Mucosa of descending colon (tissue), 3 donors: Measurements from ENCODE around the gene C16orf89. TPM values are rescaled to one million over a fixed set of nuclear protein-coding genes. Genes with fewer than 3 reads are reported as not detected.
"Not testable (repeated sequence)": the region's sequence is repeated elsewhere in the genome, so short reads cannot be mapped to it uniquely, and the experiment has no call there.

Source experiments
- ATAC-seq: fragments of 200-7000 bp; cut with Tn5 transposase; one replicate; pipeline ENCODE4 v1.9.1; 2020; ENCODE audit warnings: mild to moderate bottlenecking, moderate library complexity
- DNase-seq, 3 donors: peaks; one replicate each; pipeline ENCODE4 v3.0.0-alpha.2; 2020
- H3K36me3 ChIP-seq: fragments of 200-600 bp; one replicate; pipeline ENCODE4 v1.8.0; 2021; ENCODE audit warnings: low read depth, mild to moderate bottlenecking
- H3K4me1 ChIP-seq: fragments of 200-600 bp; one replicate; pipeline ENCODE4 v1.8.0; 2021; ENCODE audit warnings: low read depth, mild to moderate bottlenecking
- H3K4me3 ChIP-seq: fragments of 200-600 bp; one replicate; pipeline ENCODE4 v1.8.0; 2021; ENCODE audit warnings: mild to moderate bottlenecking
- H3K9me3 ChIP-seq: fragments of 200-600 bp; one replicate; pipeline ENCODE4 v1.8.0; 2021; ENCODE audit warnings: mild to moderate bottlenecking
- CTCF ChIP-seq: fragments of 200-600 bp; IDR thresholded peaks from one replicate; pipeline ENCODE4 v1.8.0; 2022; ENCODE audit warnings: antibody characterized with exemption, mild to moderate bottlenecking
- intact Hi-C, 2 donors: fragments of 100-400 bp; cut with DNase I in 1 of 2; cut with micrococcal nuclease in 1 of 2; formaldehyde crosslinking; loops; one replicate each; pipeline versions ENCODE4 v1.11.0 to v1.11.1; 2022; cut with DNase I, micrococcal nuclease
- total RNA-seq, 3 donors: library from RNA; stranded (reverse); fragmentation: NEBNext Ultra II Directional in 2 of 3; extraction: Animal tissue kit (Norgen Biotek cat#: 25700) in 2 of 3; gene quantifications; one replicate each; pipeline versions ENCODE4 v1.2.1 to v1.2.4, GENCODE V29; 2021 to 2023
- donor health status: DM: no; HTN: no; CAD: no; lungs with moderate emphysema.
- donor health status: DM: no; HTN: no; CAD: no.
- donor health status: DM: no; HTN: yes; CAD: no.

The C16orf89 gene
- total RNA-seq, 3 donors from 2014 or later = 2.5 to 5.0 (median 3.3) TPM

- ATAC-seq, H3K36me3 ChIP-seq, H3K9me3 ChIP-seq, H3K4me1 ChIP-seq, H3K4me3 ChIP-seq, intact Hi-C loops: not testable (repeated sequence)
- DNase-seq = peak in 2 of 3 donors; percentile 36 to 43
These were observed 30.8 kb upstream of the C16orf89 start for GRCh38 chr16:5096437-5097060.

- H3K9me3 ChIP-seq, ATAC-seq, H3K36me3 ChIP-seq, intact Hi-C loops, H3K4me1 ChIP-seq, H3K4me3 ChIP-seq: not testable (repeated sequence)
- DNase-seq = peak in 1 of 3 donors; percentile 22
These were observed 29.5 kb upstream of the C16orf89 start for GRCh38 chr16:5095145-5095830.

- H3K4me1 ChIP-seq, intact Hi-C loops, ATAC-seq, H3K36me3 ChIP-seq, H3K9me3 ChIP-seq, H3K4me3 ChIP-seq: not testable (repeated sequence)
- peak in 1 of 3 donors; percentile 40 for DNase-seq
These were observed 28.0 kb upstream of the C16orf89 start for GRCh38 chr16:5093746-5094145.

- H3K9me3 ChIP-seq, H3K4me3 ChIP-seq, H3K4me1 ChIP-seq, H3K36me3 ChIP-seq, intact Hi-C loops, ATAC-seq, DNase-seq: not testable (repeated sequence)
These were observed 27.3 kb upstream of the C16orf89 start for GRCh38 chr16:5093081-5093480.

- H3K9me3 ChIP-seq, H3K36me3 ChIP-seq, intact Hi-C loops: not testable (repeated sequence)
These were observed 24.8 kb upstream of the C16orf89 start for GRCh38 chr16:5090592-5090991.

GRCh38 chr16:5089911-5090555 is 24.3 kb upstream of the C16orf89 start:
- H3K4me3 ChIP-seq, H3K4me1 ChIP-seq, H3K9me3 ChIP-seq, H3K36me3 ChIP-seq, intact Hi-C loops, ATAC-seq: not testable (repeated sequence)
- peak in 1 of 3 donors; percentile 44 for DNase-seq

More at GRCh38 chr16:5090592-5090991, 24.8 kb upstream of the C16orf89 start:
- not testable (repeated sequence) for H3K4me1 ChIP-seq, ATAC-seq, H3K4me3 ChIP-seq
- DNase-seq = peak in 1 of 3 donors; percentile 17

- ATAC-seq = not testable (repeated sequence)
These were observed 23.2 kb upstream of the C16orf89 start for GRCh38 chr16:5088936-5089335.

GRCh38 chr16:5088086-5088790 is 22.5 kb upstream of the C16orf89 start:
- H3K4me1 ChIP-seq, H3K9me3 ChIP-seq, intact Hi-C loops, ATAC-seq, H3K4me3 ChIP-seq, H3K36me3 ChIP-seq: not testable (repeated sequence)
- DNase-seq = peak in 1 of 3 donors; percentile 34

More at GRCh38 chr16:5088936-5089335, 23.2 kb upstream of the C16orf89 start:
- H3K36me3 ChIP-seq, H3K9me3 ChIP-seq, intact Hi-C loops, H3K4me3 ChIP-seq, H3K4me1 ChIP-seq: not testable (repeated sequence)
- peak in 1 of 3 donors; percentile 43 for DNase-seq

GRCh38 chr16:5085716-5086115 is 20.0 kb upstream of the C16orf89 start:
- DNase-seq = peak in 1 of 3 donors; percentile 38
- ATAC-seq, H3K36me3 ChIP-seq, H3K9me3 ChIP-seq, H3K4me3 ChIP-seq, H3K4me1 ChIP-seq, intact Hi-C loops: not testable (repeated sequence)

GRCh38 chr16:5084802-5085201 is 19.0 kb upstream of the C16orf89 start:
- intact Hi-C loops, H3K4me3 ChIP-seq, ATAC-seq, H3K36me3 ChIP-seq, H3K9me3 ChIP-seq, H3K4me1 ChIP-seq: not testable (repeated sequence)
- peak; percentile 44 to 72 (median 72) for DNase-seq
- peak; percentile 55 for TF ChIP-seq CTCF

GRCh38 chr16:5084099-5084731 is 18.5 kb upstream of the C16orf89 start:
- H3K36me3 ChIP-seq, H3K9me3 ChIP-seq, H3K4me3 ChIP-seq, ATAC-seq, intact Hi-C loops, H3K4me1 ChIP-seq: not testable (repeated sequence)
- peak in 1 of 3 donors; percentile 43 for DNase-seq

- intact Hi-C loops, H3K9me3 ChIP-seq, H3K4me1 ChIP-seq, H3K4me3 ChIP-seq, H3K36me3 ChIP-seq, DNase-seq, ATAC-seq: not testable (repeated sequence)
These were observed 17.9 kb upstream of the C16orf89 start for GRCh38 chr16:5083646-5084045.
